DND-41 (cell line): ENCODE results near the gene AMELX.

ENCODE experiments used
- ATAC-seq: fragments of 200-7000 bp; cut with Tn5 transposase; 3 replicates; pipeline ENCODE4 v1.9.1; 2021; ENCODE audit warnings: low read depth; ENCODE audit not compliant: insufficient read depth
- DNase-seq: peaks from one replicate; pipeline ENCODE4 v3.0.0-alpha.2; 2020
- H2AFZ ChIP-seq: 2 replicates; pipeline ENCODE4 v1.6.0; 2012; ENCODE audit warnings: low read depth, low read length
- H3K27ac ChIP-seq: 2 replicates; pipeline ENCODE4 v1.5.1; 2012; ENCODE audit warnings: low read length, inconsistent platforms
- H3K27me3 ChIP-seq: fragments of 200-600 bp; sonication (generic); 2 replicates; pipeline ENCODE4 v1.6.0; 2012; ENCODE audit warnings: low read length, mild to moderate bottlenecking, inconsistent platforms; ENCODE audit not compliant: insufficient read depth, poor library complexity
- H3K36me3 ChIP-seq: 2 replicates; pipeline ENCODE4 v1.5.1; 2012; ENCODE audit warnings: low read length, inconsistent platforms; ENCODE audit not compliant: insufficient read depth
- H3K4me1 ChIP-seq: 2 replicates; pipeline ENCODE4 v1.5.1; 2012; ENCODE audit warnings: mild to moderate bottlenecking, low read length; ENCODE audit not compliant: insufficient read depth
- H3K4me2 ChIP-seq: 2 replicates; pipeline ENCODE4 v1.6.0; 2012; ENCODE audit warnings: mild to moderate bottlenecking, moderate library complexity, low read length, inconsistent platforms; ENCODE audit not compliant: insufficient read depth
- H3K4me3 ChIP-seq, 2 experiments: fragments of 200-600 bp in 1 of 2; shearing (Covaris generic) in 1 of 2; 2 replicates each; pipeline ENCODE4 v1.5.1; 2012 to 2016; ENCODE audit warnings: inconsistent platforms in 2 of 2, low read length in 2 of 2, mild to moderate bottlenecking in 2 of 2, low read depth in 1 of 2, moderate library complexity in 1 of 2
- H3K79me2 ChIP-seq: 2 replicates; pipeline ENCODE4 v1.6.0; 2012; ENCODE audit warnings: low read length, inconsistent platforms; ENCODE audit not compliant: insufficient read depth
- H3K9ac ChIP-seq: 2 replicates; pipeline ENCODE4 v1.6.0; 2012; ENCODE audit warnings: low read depth, mild to moderate bottlenecking, inconsistent platforms, low read length, moderate library complexity
- H3K9me3 ChIP-seq: 2 replicates; pipeline ENCODE4 v1.5.1; 2012; ENCODE audit warnings: low read length, moderate library complexity, mild to moderate bottlenecking, inconsistent platforms; ENCODE audit not compliant: insufficient read depth, severe bottlenecking
- H4K20me1 ChIP-seq: 2 replicates; pipeline ENCODE4 v1.6.0; 2012; ENCODE audit warnings: low read length; ENCODE audit not compliant: insufficient read depth
- EZH2 ChIP-seq: IDR thresholded peaks from 3 replicates; pipeline ENCODE4 v1.6.1; 2012; ENCODE audit warnings: borderline replicate concordance, low read depth, mild to moderate bottlenecking, moderate library complexity, low read length, inconsistent platforms; ENCODE audit not compliant: severe bottlenecking
- TF ChIP-seq, protein P1 (sequence below): IDR thresholded peaks from 2 replicates; pipeline ENCODE4 v1.5.1; 2012; ENCODE audit warnings: borderline replicate concordance, low read length, moderate library complexity, mild to moderate bottlenecking; ENCODE audit not compliant: poor library complexity, severe bottlenecking; ENCODE audit errors: extremely low read depth

The AMELX gene

DNA sequence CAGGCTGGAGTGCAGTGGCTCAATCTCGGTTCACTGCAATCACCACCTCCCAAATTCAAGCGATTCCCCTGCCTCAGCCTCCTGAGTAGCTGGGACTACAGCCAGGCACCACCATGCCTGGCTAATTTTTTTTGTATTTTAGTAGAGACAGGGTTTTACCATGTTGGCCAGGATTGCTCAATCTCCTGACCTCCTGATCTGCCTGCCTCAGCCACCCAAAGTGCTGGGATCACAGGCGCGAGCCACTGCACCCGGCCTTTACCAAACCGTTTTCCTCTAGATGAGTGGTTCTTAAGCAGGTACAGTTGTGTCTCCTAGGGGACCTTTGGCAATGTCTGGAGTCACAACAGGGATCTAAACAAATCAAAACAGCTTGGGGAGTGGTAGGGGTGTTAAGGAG, 11.6 kb downstream of the AMELX start:
- DNase-seq (no peak), ATAC-seq (no peak)
- no peak overlapping the region for H3K27ac ChIP-seq
- no peaks in the 10 kb centered on the region for H3K27me3 ChIP-seq
- no peak overlapping the region for H3K9ac ChIP-seq
- no peaks in the 10 kb centered on the region for H4K20me1 ChIP-seq
- H3K36me3 ChIP-seq: no peaks in the 10 kb centered on the region
- TF ChIP-seq, protein P1, sequence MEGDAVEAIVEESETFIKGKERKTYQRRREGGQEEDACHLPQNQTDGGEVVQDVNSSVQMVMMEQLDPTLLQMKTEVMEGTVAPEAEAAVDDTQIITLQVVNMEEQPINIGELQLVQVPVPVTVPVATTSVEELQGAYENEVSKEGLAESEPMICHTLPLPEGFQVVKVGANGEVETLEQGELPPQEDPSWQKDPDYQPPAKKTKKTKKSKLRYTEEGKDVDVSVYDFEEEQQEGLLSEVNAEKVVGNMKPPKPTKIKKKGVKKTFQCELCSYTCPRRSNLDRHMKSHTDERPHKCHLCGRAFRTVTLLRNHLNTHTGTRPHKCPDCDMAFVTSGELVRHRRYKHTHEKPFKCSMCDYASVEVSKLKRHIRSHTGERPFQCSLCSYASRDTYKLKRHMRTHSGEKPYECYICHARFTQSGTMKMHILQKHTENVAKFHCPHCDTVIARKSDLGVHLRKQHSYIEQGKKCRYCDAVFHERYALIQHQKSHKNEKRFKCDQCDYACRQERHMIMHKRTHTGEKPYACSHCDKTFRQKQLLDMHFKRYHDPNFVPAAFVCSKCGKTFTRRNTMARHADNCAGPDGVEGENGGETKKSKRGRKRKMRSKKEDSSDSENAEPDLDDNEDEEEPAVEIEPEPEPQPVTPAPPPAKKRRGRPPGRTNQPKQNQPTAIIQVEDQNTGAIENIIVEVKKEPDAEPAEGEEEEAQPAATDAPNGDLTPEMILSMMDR: no peak
- TF ChIP-seq EZH2: no peak
- H3K79me2 ChIP-seq: no peaks in the 10 kb centered on the region
- H3K4me3 ChIP-seq: no peak overlapping the region
- H3K4me1 ChIP-seq: no peaks in the 10 kb centered on the region
- H3K4me2 ChIP-seq: no peak overlapping the region
- no peaks in the 10 kb centered on the region for H3K9me3 ChIP-seq
- H2AFZ ChIP-seq: no peak overlapping the region

DNA sequence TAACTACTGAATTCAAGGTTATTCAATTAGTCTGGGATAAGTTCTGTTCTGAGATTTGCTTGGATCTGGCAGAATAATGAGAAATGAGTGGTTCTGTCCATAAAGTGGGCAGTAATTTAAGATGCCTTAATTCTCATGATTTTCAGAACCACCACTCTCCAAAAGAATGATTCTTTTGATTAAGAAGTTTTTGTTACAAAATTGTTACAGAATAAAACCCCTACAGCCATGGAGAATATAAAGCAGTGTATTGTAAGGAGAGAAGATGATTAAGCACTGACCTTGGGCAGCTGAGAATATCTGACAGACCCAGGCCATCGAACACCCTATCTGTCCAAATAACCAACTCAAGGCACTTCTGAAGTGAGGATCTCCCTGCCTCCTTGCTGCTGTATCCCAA, 12.4 kb downstream of the AMELX start:
- TF ChIP-seq EZH2: no peak
- TF ChIP-seq, protein P1: no peak
- H3K4me2 ChIP-seq: no peak overlapping the region

DNA sequence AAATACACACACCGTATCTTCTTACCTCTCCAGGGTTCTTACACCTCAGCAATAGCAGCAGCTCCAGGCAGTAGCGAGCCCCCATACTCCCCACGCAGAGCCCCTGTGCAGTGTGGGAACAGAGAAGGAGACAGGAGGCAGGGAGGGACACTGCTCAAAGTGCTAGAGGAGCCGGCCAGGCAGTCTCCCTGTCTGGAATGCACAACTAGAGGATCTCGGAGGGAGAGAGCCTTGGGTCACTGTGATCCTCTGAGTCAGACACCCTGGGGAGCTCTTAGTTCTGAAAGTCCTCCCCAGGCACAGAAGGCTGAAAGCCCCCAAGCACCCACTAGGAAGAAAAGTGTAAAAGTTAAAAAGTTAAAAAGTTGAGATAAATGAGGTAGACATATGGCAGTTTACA, 16.0 kb downstream of the AMELX start:
- DNase-seq: no peak
- H3K79me2 ChIP-seq: no peaks in the 10 kb centered on the region
- no peaks in the 10 kb centered on the region for H3K4me1 ChIP-seq
- H3K27me3 ChIP-seq: no peaks in the 10 kb centered on the region
- no peak overlapping the region for H3K4me2 ChIP-seq
- no peak overlapping the region for H3K27ac ChIP-seq
- ATAC-seq: no peak
- no peaks in the 10 kb centered on the region for H3K36me3 ChIP-seq
- no peak for TF ChIP-seq EZH2
- TF ChIP-seq, protein P1: no peak
- H3K9ac ChIP-seq: no peak overlapping the region
- H2AFZ ChIP-seq: no peak overlapping the region
- no peak overlapping the region for H3K4me3 ChIP-seq
- no peaks in the 10 kb centered on the region for H4K20me1 ChIP-seq
- no peaks in the 10 kb centered on the region for H3K9me3 ChIP-seq

More for the DNA sequence above, 12.4 kb downstream of the AMELX start:
- no peak overlapping the region for H3K4me3 ChIP-seq
- H3K9me3 ChIP-seq: no peaks in the 10 kb centered on the region
- H3K27me3 ChIP-seq: no peaks in the 10 kb centered on the region
- H4K20me1 ChIP-seq: no peaks in the 10 kb centered on the region
- H3K27ac ChIP-seq: no peak overlapping the region
- no peak for DNase-seq
- no peaks in the 10 kb centered on the region for H3K4me1 ChIP-seq
- H2AFZ ChIP-seq: no peak overlapping the region
- H3K79me2 ChIP-seq: no peaks in the 10 kb centered on the region
- ATAC-seq: no peak
- no peaks in the 10 kb centered on the region for H3K36me3 ChIP-seq
- H3K9ac ChIP-seq: no peak overlapping the region

DNA sequence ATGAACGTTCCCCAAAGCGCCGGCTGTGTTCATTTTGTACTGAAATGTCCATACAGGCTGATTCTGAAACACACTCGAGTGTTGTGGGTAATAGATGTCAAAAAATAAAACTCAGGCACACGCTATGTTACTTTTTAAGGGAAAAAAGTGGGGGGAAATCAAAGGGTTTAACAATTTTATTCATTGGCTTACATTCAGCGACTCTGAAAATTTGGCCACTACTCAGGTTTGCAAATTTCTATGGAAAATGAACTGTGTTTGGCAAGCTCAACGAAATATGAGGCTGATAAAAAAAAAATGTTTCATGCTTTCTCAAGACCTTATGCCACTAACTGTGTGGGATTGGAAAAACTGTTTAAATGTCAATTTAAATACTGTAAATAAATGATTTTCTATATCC, 18.5 kb downstream of the AMELX start:
- Histone ChIP-seq H2AFZ (no peak overlapping the region), H3K4me2 (no peak overlapping the region), H4K20me1 (no peaks in the 10 kb centered on the region), H3K9ac (no peak overlapping the region), H3K27ac (no peak overlapping the region), H3K4me3 (no peak overlapping the region), H3K36me3 (no peaks in the 10 kb centered on the region), H3K4me1 (no peaks in the 10 kb centered on the region), H3K9me3 (no peaks in the 10 kb centered on the region), H3K27me3 (no peaks in the 10 kb centered on the region), H3K79me2 (no peaks in the 10 kb centered on the region)
- DNase-seq (no peak), ATAC-seq (no peak)
- TF ChIP-seq, protein P1: no peak
- no peak for TF ChIP-seq EZH2
